Gastroesophageal sphincter (tissue), 3 donors: ENCODE measurements around the gene SNRNP48.

Experiments used
- EP300 ChIP-seq: sonication (generic); formaldehyde crosslinking; IDR thresholded peaks from one replicate; pipeline ENCODE4 v1.6.1; 2017; ENCODE audit warnings: antibody characterized with exemption, mild to moderate bottlenecking
- POLR2A ChIP-seq, 2 donors: fragments of 450-650 bp; IDR thresholded peaks; one replicate each; pipeline ENCODE4 v1.6.1; 2017; ENCODE audit warnings: antibody characterized with exemption in 2 of 2, mild to moderate bottlenecking in 2 of 2, moderate library complexity in 1 of 2
- POLR2AphosphoS5 ChIP-seq: sonication (generic); formaldehyde crosslinking; IDR thresholded peaks from one replicate; pipeline ENCODE4 v1.6.1; 2017; ENCODE audit warnings: antibody characterized with exemption
- TF ChIP-seq, protein P1 (sequence below), 4 experiments: fragments of 200-600 bp in 2 of 4; fragments of 450-650 bp in 2 of 4; sonication (generic) in 1 of 4; IDR thresholded peaks; one replicate each; pipeline ENCODE4 v1.5.1; 2017 to 2019; ENCODE audit warnings: antibody characterized with exemption in 4 of 4, mild to moderate bottlenecking in 2 of 4, moderate library complexity in 2 of 4

DNA sequence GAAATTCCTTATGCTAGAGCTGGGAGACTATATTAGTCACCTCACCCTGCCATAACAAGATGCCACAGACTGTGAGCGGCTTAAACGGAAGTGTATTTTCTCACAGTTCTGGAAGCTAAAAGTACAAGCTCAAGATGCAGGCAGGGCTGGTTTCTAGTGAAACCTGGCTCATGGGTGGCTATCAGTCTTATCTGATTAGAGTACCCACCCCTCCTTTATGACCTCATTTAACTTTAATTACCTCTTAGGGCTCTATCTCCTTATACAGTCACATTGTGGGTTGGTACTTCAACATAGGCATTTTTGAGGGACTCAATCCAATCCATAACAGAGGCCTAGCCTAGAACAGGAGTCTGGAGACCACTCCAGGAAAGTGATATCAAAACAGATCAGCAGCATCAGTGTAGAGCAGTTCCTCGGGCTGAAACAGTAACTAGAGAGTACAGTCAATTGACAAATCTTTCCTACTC, 2.3 kb upstream of the SNRNP48 start:
- TF ChIP-seq, protein P1, sequence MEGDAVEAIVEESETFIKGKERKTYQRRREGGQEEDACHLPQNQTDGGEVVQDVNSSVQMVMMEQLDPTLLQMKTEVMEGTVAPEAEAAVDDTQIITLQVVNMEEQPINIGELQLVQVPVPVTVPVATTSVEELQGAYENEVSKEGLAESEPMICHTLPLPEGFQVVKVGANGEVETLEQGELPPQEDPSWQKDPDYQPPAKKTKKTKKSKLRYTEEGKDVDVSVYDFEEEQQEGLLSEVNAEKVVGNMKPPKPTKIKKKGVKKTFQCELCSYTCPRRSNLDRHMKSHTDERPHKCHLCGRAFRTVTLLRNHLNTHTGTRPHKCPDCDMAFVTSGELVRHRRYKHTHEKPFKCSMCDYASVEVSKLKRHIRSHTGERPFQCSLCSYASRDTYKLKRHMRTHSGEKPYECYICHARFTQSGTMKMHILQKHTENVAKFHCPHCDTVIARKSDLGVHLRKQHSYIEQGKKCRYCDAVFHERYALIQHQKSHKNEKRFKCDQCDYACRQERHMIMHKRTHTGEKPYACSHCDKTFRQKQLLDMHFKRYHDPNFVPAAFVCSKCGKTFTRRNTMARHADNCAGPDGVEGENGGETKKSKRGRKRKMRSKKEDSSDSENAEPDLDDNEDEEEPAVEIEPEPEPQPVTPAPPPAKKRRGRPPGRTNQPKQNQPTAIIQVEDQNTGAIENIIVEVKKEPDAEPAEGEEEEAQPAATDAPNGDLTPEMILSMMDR (IDR thresholded peaks at IDR 0.05): no peak
- TF ChIP-seq POLR2AphosphoS5 (no peak), EP300 (no peak), POLR2A (IDR thresholded peaks at IDR 0.05) (no peak)
